HG02571 (cell line): Measurements from ENCODE around the gene EXOC5.

ENCODE experiments used
- ATAC-seq: cut with Tn5 transposase; IDR thresholded peaks from one replicate; pipeline ENCODE4 v1.9.1; 2021; ENCODE audit warnings: mild to moderate bottlenecking, moderate library complexity; ENCODE audit not compliant: unreplicated experiment

Gene EXOC5

DNA sequence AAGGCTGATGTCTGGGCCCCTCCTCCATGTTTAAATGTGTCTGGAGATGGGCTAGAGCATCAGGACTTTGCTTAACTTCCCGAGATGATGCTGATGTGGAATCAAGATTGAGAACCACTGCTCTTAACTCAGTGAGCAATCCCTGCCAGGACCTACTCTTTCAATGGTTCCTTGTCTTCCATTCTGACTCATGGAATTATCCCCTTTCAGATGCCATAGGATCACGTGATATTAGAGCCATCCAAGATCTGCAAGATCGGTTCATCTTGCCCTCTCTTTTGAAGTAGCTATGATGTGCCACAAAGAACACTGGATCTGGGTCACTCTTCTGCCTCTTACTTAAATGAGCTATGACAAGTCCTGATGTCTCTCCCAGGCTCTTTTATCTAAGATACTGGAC, 96.8 kb downstream of the EXOC5 start:
- no peak for ATAC-seq

DNA sequence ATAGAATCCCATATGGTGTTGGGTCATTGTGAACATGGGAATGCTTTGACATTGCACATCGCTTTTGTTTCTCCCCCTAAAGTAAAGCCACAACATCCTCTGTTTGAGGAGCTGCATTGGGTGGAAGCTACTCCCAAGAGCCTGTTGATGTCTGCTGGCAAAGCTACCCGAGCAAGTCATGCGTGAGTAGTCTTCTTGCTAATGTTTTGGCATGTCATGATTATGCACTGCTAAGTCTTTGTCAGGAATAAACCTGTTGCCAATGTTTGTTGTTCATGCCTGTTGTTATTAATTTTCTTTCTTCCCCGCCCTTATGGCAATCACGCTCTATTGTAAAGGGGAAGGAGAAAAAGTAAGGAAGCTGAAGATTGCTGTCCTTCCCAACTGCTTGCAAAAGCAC, 97.3 kb downstream of the EXOC5 start:
- no peak for ATAC-seq

DNA sequence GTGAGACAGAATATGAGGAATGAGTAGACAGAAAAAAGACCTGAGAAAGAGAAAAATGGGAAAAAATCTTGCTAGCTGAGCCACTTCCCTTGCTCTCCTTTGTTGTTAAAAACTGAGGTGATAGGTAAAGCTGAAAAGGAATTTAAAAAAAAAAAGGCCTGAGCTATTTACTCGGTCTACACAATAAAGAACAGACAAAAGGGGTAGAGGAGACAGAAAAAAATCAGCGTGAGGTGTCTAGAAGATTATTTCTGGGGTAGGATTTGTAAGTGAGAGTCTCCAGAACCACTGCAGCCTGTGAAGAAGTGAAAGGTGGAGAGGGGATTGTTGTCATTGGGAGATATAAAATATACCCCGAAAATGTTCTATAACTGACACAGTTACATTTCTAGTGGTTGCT, 98.8 kb downstream of the EXOC5 start:
- no peak for ATAC-seq

DNA sequence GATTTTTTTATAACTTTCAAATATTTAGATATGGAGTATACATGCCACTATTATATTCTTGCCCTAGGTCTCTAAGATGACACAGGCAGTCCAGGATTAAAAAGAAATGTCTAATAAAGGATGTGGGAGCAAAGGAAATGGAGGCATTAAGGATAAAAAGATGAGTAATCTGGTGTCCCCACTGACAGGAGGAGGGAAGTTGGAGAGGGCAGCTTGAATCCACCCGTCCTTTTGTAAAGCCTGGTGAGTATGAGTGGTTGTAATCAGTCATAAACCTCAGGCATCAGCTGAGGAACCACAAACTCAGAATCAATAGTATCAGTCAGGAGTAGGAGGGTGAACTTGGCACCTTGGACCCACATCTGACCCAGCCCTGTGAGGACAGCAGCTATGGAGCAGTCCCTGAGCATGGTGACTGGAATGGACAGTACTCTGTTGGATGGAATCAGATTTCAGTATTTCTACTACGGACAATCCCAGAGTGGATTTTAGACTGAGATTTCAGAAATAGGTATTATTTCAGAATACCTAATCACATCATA, 100.5 kb downstream of the EXOC5 start:
- no peak for ATAC-seq

DNA sequence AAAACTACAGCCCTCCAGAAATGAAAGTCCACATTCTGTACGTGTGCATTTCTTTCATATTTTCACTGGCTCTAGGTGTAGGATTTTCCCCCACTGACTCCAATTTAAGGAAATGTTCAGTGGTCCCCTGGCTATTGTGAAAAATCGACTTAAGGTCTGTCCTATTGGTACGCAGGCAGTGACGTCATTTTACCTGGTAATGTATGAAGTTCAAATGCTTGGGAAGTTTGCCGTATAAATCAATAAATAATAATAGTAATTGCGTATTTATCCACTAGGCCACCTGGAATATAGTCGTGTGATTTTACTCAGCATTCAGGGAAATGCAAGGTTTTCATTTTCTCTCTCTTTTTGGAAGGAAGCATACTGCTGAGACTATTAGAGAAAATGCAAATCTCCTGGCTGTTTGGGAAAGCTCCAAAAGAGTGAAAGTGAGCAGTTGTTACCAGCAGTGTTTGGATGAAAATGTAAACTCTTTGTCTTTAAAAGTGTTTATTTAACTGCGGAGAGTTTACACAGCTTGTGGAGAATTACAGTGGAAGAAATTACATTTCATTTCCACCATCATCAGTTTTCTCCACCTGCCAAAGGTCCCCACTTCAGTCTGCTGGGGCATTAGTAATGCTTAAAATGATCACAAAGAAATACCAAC, 107.0 kb downstream of the EXOC5 start:
- no peak for ATAC-seq

DNA sequence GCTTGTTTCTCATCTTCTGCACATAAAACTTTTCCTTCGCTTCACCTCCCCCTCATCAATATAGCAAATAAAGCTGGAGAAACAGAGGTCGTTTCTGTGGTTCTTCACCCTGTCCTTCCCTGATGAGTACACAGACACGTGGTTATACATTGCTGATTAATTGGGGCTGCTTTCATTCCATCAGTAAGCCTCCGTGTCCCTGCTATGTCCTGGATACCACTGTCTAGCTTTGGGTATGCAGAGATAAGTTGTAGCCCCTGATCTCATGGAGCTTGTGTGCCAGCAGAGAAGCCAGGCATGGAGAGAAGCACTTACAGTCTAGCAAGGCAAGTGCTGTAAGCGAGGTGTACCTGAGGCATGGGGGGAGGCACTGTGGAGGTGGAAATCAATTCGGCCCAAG, 108.4 kb downstream of the EXOC5 start:
- no peak for ATAC-seq

DNA sequence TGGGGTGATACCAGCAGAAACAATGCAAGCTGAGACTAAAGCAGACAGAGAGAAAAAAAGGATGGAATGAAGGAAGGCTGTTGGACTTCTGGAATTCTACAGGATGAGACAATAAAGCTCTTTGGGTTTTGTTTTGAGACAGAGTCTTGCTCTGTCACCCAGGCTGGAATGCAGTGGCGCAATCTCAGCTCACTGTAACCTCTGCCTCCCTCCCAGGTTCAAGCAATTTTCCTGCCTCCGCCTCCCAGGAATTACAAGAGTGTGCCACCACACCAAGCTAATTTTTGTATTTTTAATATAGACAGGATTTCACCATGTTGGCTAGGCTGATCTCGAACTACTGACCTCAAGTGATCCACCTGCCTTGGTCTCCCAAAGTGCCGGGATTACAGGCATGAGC, 115.4 kb downstream of the EXOC5 start:
- ATAC-seq: no peak
